Aorta (tissue), 5 donors: Measurements from ENCODE around the gene ASCC1. TPM values are rescaled to one million over a fixed set of nuclear protein-coding genes. Genes with fewer than 3 reads are reported as not detected.
"Not testable (repeated sequence)": the region's sequence is repeated elsewhere in the genome, so short reads cannot be mapped to it uniquely, and the experiment has no call there.

ENCODE experiments used
- ATAC-seq: fragments of 200-7000 bp; cut with Tn5 transposase; one replicate; pipeline ENCODE4 v1.9.1; 2022; ENCODE audit warnings: moderate library complexity; ENCODE audit not compliant: low FRiP score
- DNase-seq, 2 donors: peaks; one replicate each; pipeline ENCODE4 v3.0.0-alpha.2; 2020
- H3K27ac ChIP-seq, 2 donors: one replicate each; pipeline ENCODE4 v1.5.1; 2013; ENCODE audit warnings: low read length in 2 of 2, mild to moderate bottlenecking in 2 of 2, moderate library complexity in 2 of 2, control low read depth in 1 of 2, inconsistent platforms in 1 of 2, low read depth in 1 of 2
- H3K27me3 ChIP-seq, 2 donors: one replicate each; pipeline ENCODE4 v1.6.1; 2013; ENCODE audit warnings: control low read depth in 1 of 2, low read length in 1 of 2, mild to moderate bottlenecking in 1 of 2, moderate library complexity in 1 of 2; ENCODE audit not compliant: insufficient read depth in 2 of 2, control insufficient read depth in 1 of 2
- H3K36me3 ChIP-seq, 2 donors: one replicate each; pipeline ENCODE4 v1.6.1; 2013; ENCODE audit warnings: control low read depth in 1 of 2, low read length in 1 of 2, mild to moderate bottlenecking in 1 of 2; ENCODE audit not compliant: insufficient read depth in 2 of 2, control insufficient read depth in 1 of 2
- H3K4me1 ChIP-seq, 2 donors: one replicate each; pipeline ENCODE4 v1.6.1; 2013; ENCODE audit warnings: low read length in 2 of 2, control low read depth in 1 of 2, mild to moderate bottlenecking in 1 of 2, moderate library complexity in 1 of 2; ENCODE audit not compliant: insufficient read depth in 2 of 2, control insufficient read depth in 1 of 2
- H3K4me3 ChIP-seq, 2 donors: one replicate each; pipeline ENCODE4 v1.5.1; 2013; ENCODE audit warnings: low read length in 2 of 2, control low read depth in 1 of 2, mild to moderate bottlenecking in 1 of 2
- H3K9me3 ChIP-seq: one replicate; pipeline ENCODE4 v1.6.1; 2013; ENCODE audit warnings: mild to moderate bottlenecking, low read length; ENCODE audit not compliant: control insufficient read depth
- WGBS, 2 donors: extraction: QIAGEN DNeasy Blood & Tissue Kit; methylation state at CpG; one replicate each; pipeline ENCODE4 v1.1.7; 2013; 5-methylcytosine and 5-hydroxymethylcytosine counted together
- intact Hi-C, 2 donors: fragments of 100-400 bp; cut with DNase I; formaldehyde crosslinking; loops; one replicate each; pipeline versions ENCODE4 v1.14.2 to v1.15.0; 2022
- polyA plus RNA-seq, 2 donors: library from polyadenylated mRNA; stranded (reverse); fragments of 200-250 nt; gene quantifications; one replicate each; pipeline ENCODE4 v1.2.3, GENCODE V29; 2013
- total RNA-seq, 2 donors: library from RNA; stranded (reverse); fragmentation: NEBNext Ultra II Directional; extraction: Animal tissue kit (Norgen Biotek cat#: 25700); gene quantifications; one replicate each; pipeline ENCODE4 v1.2.1, GENCODE V29; 2021
- donor health status: healthy with polysubstance abuse.
- donor health status: Bipolar disorder and iron deficiency.
- donor health status: DM: no; HTN: no; CAD: no.
- donor health status: DM: no; HTN: no; CAD: no.
- donor health status: DM: yes; HTN: yes; CAD: no.

The ASCC1 gene
- total and polyA plus RNA-seq, 4 donors, result 19.7 to 32.3 (median 22.8) TPM

DNA sequence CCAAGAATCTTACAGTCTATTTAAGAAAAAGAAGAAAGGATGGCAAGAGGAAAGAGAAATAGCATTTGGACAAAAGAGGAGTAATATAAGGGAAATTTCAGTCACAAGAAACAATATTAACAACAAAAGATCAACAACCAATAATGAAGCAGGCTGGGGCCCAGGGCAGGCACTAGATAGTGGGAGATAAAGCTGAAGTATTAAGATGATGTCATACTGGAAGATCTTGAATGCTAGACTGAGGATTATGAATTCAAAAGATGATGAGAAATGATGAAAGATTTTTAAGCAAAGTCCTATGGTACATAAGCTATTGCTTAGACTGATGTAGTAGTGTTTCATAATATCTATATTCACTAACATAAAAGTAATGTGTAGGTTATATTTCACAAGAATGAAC, 75.9 kb downstream of the ASCC1 start:
- no peaks in the 10 kb centered on the region for H3K36me3 ChIP-seq
- no peaks in the 10 kb centered on the region for H3K9me3 ChIP-seq
- no peaks in the 10 kb centered on the region for H3K4me1 ChIP-seq
- H3K27me3 ChIP-seq, result no peaks in the 10 kb centered on the region
- intact Hi-C loops, result no loop called here
- no peak overlapping the region for H3K27ac ChIP-seq
- no peak overlapping the region for H3K4me3 ChIP-seq
- ATAC-seq (no peak), DNase-seq (no peak)

DNA sequence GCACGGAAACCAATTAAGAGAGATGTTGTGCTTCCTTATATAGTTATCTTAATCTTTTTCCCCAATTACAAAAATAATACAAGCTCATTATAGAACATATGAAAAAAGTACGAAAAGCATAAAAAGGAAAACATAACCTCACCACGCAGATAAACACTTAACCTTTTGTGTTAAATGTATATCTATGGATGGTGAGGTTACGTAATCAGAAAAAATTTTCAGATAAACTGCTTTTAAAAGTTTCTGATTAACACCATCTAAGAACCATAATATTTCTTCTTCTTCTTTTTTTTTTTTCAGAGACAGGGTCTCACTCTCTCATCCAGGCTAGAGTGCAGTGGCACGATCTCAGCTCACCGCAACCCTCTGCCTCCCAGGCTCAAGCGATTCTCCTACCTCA, 78.5 kb downstream of the ASCC1 start:
- WGBS, 2 donors, result 96 to 97% methylated on average over 7 of the region's 7 CpGs
- H3K4me3 ChIP-seq, result no peak overlapping the region
- H3K36me3 ChIP-seq, result no peaks in the 10 kb centered on the region
- ATAC-seq, result no peak
- H3K4me1 ChIP-seq, result no peaks in the 10 kb centered on the region
- no peaks in the 10 kb centered on the region for H3K27me3 ChIP-seq
- intact Hi-C loops, result no loop called here
- no peak for DNase-seq
- H3K9me3 ChIP-seq, result no peaks in the 10 kb centered on the region
- H3K27ac ChIP-seq, result no peak overlapping the region

DNA sequence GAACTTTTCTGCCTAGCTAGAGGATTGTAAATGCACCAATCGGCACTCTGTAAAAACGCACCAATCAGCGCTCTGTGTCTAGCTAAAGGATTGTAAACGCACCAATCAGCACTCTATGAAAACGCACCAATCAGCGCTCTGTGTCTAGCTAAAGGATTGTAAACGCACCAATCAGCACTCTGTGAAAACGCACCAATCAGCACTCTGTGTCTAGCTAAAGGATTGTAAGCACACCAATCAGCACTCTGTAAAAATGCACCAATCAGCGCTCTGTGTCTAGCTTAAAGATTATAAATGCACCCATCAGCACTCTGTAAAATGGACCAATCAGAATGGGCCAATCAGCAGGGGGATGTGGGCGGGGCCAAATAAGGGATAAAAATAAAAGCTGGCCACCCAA, 79.9 kb downstream of the ASCC1 start:
- intact Hi-C loops, H3K4me3 ChIP-seq, H3K4me1 ChIP-seq, ATAC-seq, H3K27ac ChIP-seq, H3K27me3 ChIP-seq, DNase-seq, H3K36me3 ChIP-seq, H3K9me3 ChIP-seq: not testable (repeated sequence)
- WGBS, 2 donors, result 96 to 97% methylated on average over 10 of the region's 10 CpGs

DNA sequence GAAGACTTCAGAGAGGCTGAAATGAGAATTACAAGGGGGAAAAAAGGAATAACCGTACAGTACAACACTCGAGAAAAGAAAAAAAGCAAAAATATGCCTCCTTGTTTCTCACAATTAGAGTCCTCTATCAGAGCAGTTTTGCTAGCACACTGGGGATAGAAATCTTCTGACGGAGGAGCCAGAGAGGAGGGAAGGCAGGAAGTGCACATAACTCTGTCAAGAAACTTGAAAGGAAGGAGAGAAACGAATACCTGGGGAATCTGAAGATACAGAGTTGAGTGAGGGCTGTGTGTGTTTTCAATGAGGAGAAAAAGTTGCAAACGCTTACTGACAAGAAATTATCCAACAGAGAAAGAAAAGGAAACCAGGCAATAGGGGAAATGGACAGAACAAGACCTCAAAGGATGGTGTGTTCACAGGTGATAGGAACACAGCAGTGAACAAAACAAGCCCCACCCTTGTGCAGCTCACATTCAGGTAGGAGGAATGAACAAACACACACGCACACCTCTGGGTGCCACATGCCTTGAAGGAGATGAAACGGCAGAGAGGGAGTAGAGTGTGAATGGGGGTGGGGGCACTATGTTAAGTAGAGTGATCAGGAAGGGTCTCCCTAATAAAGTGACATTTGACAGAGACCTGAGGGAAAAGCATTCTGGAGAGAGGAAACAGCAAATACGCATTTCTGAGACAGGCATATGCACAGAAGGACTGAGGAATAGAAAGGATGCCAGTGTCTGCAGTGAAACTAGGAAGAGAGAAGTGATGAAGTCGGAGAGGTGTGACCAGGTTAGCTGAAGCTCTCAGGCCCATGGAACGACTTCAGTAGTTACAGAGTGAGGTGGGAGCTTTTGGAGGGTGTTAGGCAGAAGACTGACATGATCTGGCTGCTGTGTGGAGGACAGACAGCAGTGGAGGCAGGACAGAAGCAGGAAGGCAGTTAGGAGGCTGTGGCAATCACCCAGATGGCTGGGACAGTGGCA, 81.0 kb downstream of the ASCC1 start:
- intact Hi-C loops, result loop anchor here in 1 of 2 donors (5.0 kb wide), 1 partner anchor 202 kb away; no protein-coding TSS in a partner anchor
- no peaks in the 10 kb centered on the region for H3K27me3 ChIP-seq
- no peak overlapping the region for H3K4me3 ChIP-seq
- H3K9me3 ChIP-seq, result no peaks in the 10 kb centered on the region
- 90 to 92% methylated on average over 10 of the region's 10 CpGs for WGBS, 2 donors
- no peak for ATAC-seq
- H3K36me3 ChIP-seq, result no peaks in the 10 kb centered on the region
- H3K4me1 ChIP-seq, result no peaks in the 10 kb centered on the region
- no peak for DNase-seq
- no peak overlapping the region for H3K27ac ChIP-seq

DNA sequence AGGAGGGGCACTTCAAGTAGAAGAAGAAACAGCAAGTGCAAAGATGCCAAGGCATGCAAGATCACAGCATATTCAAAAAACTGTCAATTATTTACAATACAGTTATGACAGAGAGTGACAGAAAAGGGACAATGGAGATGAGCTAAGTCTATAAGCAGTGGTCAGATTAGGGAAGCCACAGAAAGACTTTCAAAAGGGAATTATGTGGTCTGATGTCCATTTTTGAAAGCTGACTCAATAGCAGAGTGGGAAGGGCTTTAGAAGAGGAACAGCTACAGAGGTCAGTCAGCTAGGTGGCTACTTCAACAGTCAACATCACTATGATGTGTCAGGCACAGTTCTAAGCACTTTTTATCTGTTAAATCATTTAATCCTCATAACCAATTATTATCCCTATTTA, 82.6 kb downstream of the ASCC1 start:
- ATAC-seq (no peak), DNase-seq (no peak)
- H3K36me3 ChIP-seq, result no peaks in the 10 kb centered on the region
- H3K27me3 ChIP-seq, result no peaks in the 10 kb centered on the region
- intact Hi-C loops, result loop anchor here in 1 of 2 donors (5.0 kb wide), 1 partner anchor 204 kb away; no protein-coding TSS in a partner anchor
- H3K9me3 ChIP-seq, result no peaks in the 10 kb centered on the region
- H3K4me3 ChIP-seq, result no peak overlapping the region
- no peak overlapping the region for H3K27ac ChIP-seq
- no peaks in the 10 kb centered on the region for H3K4me1 ChIP-seq

DNA sequence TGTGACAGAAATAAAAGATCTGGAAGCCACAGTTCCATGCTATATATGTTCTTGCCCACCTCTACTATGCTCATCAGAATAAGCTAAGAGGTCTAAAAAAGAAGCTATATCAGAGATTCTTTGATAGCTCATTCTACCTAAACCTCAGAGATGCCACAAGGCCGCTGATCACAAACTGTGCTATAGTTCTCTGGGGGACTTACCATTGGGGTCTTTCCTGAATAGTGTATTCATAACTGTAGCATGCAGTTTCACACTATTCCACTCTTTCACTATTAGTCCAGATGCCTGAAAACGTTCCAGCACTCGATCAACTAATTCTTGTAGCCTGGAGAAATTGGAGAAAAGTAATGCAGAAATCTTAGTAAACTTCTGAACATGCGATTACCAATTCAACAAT, 83.2 kb downstream of the ASCC1 start:
- ATAC-seq (no peak), DNase-seq (no peak)
- H3K27ac ChIP-seq, result no peak overlapping the region
- H3K4me3 ChIP-seq, result no peak overlapping the region
- no peaks in the 10 kb centered on the region for H3K36me3 ChIP-seq
- no peaks in the 10 kb centered on the region for H3K4me1 ChIP-seq
- H3K27me3 ChIP-seq, result no peaks in the 10 kb centered on the region
- H3K9me3 ChIP-seq, result no peaks in the 10 kb centered on the region
- 85 to 87% methylated on average over 4 of the region's 4 CpGs for WGBS, 2 donors
- intact Hi-C loops, result loop anchor here in 1 of 2 donors (5.0 kb wide), 1 partner anchor 204 kb away; no protein-coding TSS in a partner anchor

DNA sequence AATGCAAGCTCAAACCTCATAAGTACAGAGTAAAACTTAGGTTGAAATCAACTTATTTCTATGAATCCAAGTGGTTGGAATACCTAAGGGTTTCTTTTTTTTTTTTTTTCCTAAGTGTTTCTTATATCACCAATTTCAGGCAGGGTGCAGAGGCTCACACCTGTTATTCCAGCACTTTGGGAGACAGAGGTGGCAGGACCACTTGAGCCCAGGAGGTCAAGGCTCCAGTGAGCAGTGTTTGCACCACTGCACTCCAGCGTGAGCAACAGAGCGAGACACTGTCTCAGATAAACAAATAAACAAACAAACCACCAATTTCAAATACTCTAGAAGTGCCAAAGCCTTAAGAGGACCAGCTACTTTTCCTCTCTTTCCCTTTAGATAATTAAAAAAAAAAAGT, 88.5 kb downstream of the ASCC1 start:
- intact Hi-C loops, result no loop called here
- ATAC-seq (no peak), DNase-seq (no peak)
- Histone ChIP-seq H3K36me3 (no peaks in the 10 kb centered on the region), H3K4me1 (no peaks in the 10 kb centered on the region), H3K27me3 (no peaks in the 10 kb centered on the region), H3K4me3 (no peak overlapping the region), H3K9me3 (no peaks in the 10 kb centered on the region), H3K27ac (no peak overlapping the region)
- 93 to 99% methylated on average over 2 of the region's 2 CpGs for WGBS, 2 donors

DNA sequence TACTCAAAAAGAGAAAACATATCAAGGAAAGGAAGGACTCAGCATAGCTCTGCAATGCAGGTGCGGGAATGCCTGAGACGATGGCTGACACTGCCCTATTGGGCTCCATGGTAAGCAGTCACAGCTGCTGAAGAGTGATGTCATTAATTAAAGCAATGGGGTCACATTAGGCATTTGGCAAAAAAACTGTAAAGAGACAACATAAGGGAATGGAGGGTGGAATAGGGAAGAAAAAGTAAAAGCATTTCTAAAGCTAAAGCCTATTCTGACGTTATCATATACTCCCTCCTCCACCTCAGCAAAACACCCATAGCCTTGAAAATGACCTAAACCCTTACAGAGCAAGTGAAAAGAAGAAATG, 89.2 kb downstream of the ASCC1 start:
- Histone ChIP-seq H3K9me3 (no peaks in the 10 kb centered on the region), H3K4me3 (no peak overlapping the region), H3K4me1 (no peaks in the 10 kb centered on the region), H3K27me3 (no peaks in the 10 kb centered on the region), H3K27ac (no peak overlapping the region), H3K36me3 (no peaks in the 10 kb centered on the region)
- WGBS, 2 donors, result 95 to 96% methylated on average over 3 of the region's 3 CpGs
- DNase-seq (no peak), ATAC-seq (no peak)
- intact Hi-C loops, result no loop called here

DNA sequence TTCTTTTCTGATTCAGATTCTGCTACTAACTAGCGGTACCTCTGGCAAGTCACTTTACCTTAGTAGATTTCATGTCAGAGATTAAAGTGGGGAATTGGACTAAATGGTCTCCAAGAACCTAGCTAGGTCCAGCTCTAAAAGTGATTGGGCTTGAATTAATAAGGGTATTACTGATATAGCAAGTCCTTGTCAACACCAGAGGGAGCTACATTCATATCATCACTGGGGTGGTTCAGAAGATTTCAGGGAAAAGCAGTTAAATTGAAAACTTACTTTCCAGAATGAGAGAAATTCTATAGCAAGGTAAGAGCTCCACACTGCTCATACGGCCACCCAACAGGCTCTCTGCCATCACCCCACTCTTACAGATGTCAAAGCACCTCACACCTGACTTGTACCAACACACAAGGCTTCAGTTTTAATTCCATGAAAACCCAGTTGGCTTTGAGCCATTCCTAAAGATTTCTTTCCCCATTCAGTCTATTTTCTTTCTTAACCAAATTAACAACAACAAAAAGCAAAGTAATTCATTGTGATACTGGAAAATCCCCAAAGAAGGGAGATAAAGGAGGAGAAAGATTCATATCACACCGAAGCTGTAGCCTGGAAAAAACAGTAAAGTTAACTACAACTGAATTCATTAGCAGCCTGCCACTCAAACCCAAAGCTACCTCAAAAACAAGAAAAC, 89.7 kb downstream of the ASCC1 start:
- ATAC-seq, result no peak
- H3K36me3 ChIP-seq, result no peaks in the 10 kb centered on the region
- H3K4me3 ChIP-seq, result no peak overlapping the region
- 95 to 96% methylated on average over 3 of the region's 3 CpGs for WGBS, 2 donors
- H3K27me3 ChIP-seq, result no peaks in the 10 kb centered on the region
- no peaks in the 10 kb centered on the region for H3K4me1 ChIP-seq
- intact Hi-C loops, result no loop called here
- DNase-seq, result no peak
- H3K9me3 ChIP-seq, result no peaks in the 10 kb centered on the region
- H3K27ac ChIP-seq, result no peak overlapping the region
